ENCODE results near the gene AMDHD1.

DNA sequence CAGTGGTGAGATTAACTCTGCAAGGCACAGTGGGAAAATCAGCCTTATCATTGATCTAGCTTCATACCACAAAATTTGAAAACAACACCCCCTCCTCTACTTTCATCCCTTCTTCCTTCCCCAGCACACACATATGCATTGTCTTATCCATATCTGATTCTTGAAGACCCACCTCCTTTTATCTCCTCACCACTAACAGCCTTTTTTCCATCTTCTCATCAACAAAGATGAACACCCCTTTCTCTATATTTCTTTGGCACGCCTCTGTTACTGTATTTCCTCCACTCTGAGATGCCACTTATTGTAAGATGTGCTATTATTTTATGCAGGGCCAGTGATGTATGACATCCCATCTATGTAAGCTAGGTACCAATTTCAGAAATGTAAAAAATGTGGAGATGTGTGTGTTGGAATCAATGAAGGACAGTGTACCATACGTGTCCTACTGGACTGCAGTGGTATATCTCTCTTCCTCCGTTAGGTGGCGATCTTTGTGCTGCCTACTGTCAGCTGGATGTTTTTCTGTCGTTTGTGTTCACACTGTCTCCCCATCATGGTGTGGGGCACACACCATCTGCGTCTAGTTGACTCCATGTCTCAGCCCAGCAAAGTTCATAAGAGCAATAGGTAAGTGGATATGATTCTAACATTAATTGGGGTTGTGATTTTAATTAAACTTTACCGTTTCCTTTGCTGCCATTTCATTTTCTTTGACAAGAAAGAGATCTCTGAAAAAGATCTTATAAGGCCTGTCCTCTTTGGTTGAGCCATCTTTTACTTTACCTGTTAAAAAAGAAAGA is 24.7 kb upstream of the AMDHD1 start:
- peak; percentile 68 to 89 (median 84) for TF ChIP-seq CTCF (IDR thresholded peaks at IDR 0.05 in 8 of 11, conservative IDR thresholded peaks at IDR 0.05 in 3 of 11)
- no peak for TF ChIP-seq POLR2A (IDR thresholded peaks at IDR 0.05)
- no peak for TF ChIP-seq POLR2AphosphoS5 (IDR thresholded peaks at IDR 0.05)

Measured in spleen (tissue), 7 donors.